ENCODE measurements around the gene MFN2. TPM values are rescaled to one million over a fixed set of nuclear protein-coding genes. Genes with fewer than 3 reads are reported as not detected.

Gene MFN2
- total and polyA plus RNA-seq, 9 of the 15 experiments (the other 6 are each of a cell fraction or from before 2014, with no cell fraction given), result 10.5 to 158 (median 87.1) TPM

- TF ChIP-seq CLOCK (CRISPR knock-in tag; IDR thresholded peaks at IDR 0.05; ENCODE audit: borderline replicate concordance) (no peak), GMEB1 (CRISPR knock-in tag; IDR thresholded peaks at IDR 0.05) (no peak), CREBBP (IDR thresholded peaks at IDR 0.05; ENCODE audit: low read depth, low read length) (no peak), PYGO2 (tag; IDR thresholded peaks at IDR 0.05) (no peak), PHF21A (IDR thresholded peaks at IDR 0.05; ENCODE audit: borderline replicate concordance, low read depth) (no peak), ZC3H11A (IDR thresholded peaks at IDR 0.05; ENCODE audit: low read depth, low read length) (no peak), NFE2L1 (tag; IDR thresholded peaks at IDR 0.05; ENCODE audit: borderline replicate concordance, low read depth) (no peak), RBM22 (IDR thresholded peaks at IDR 0.05; ENCODE audit: low read depth, low read length, poor library complexity, severe bottlenecking) (no peak), FOXK1 (CRISPR knock-in tag; IDR thresholded peaks at IDR 0.05; ENCODE audit: borderline replicate concordance) (no peak), ZBTB1 (CRISPR knock-in tag; IDR thresholded peaks at IDR 0.05; ENCODE audit: borderline replicate concordance, low read depth) (no peak), KDM5B (IDR thresholded peaks at IDR 0.05; ENCODE audit: insufficient replicate concordance, low read depth, low read length) (no peak), RNF2 (IDR thresholded peaks at IDR 0.05) (no peak), ARNT (IDR thresholded peaks at IDR 0.05) (no peak), SMAD4 (CRISPR knock-in tag; conservative IDR thresholded peaks at IDR 0.05) (peak; percentile 65; the same call in 1 of the 2 replicates)
- TF ChIP-seq, protein P1, sequence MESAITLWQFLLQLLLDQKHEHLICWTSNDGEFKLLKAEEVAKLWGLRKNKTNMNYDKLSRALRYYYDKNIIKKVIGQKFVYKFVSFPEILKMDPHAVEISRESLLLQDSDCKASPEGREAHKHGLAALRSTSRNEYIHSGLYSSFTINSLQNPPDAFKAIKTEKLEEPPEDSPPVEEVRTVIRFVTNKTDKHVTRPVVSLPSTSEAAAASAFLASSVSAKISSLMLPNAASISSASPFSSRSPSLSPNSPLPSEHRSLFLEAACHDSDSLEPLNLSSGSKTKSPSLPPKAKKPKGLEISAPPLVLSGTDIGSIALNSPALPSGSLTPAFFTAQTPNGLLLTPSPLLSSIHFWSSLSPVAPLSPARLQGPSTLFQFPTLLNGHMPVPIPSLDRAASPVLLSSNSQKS (CRISPR knock-in tag; IDR thresholded peaks at IDR 0.05), result no peak
Measured at GRCh38 chr1:12001249-12001917, 21.1 kb downstream of the MFN2 start (continued).
